CD4-positive, alpha-beta T cell treated with Interleukin-6 for 4 hours (primary cell): ENCODE data around the gene CPB1.

Experiments
- DNase-seq: peaks from one replicate; pipeline ENCODE4 v3.0.0-alpha.2; 2020; ENCODE audit warnings: mixed read lengths

CPB1 gene

DNA sequence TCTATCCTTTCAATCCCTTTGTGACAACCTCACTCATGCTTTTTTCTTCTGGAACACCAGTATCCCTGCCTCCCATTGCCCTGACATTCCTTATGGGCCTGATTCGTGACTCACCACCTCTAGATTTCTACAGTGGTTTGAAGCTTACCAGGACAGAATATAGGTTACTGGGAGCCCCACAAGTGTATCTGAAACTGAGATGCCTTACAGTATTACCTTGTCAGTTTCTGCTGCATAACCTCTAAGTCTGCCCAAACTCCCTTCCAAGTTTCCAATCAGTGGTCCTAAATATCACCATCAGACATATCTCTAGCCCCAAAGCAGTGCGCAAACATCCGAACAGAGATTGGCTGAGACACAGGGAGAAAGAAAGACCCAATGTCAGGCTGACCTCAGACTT lies 5.6 kb downstream of the CPB1 start:
- DNase-seq, result no peak

DNA sequence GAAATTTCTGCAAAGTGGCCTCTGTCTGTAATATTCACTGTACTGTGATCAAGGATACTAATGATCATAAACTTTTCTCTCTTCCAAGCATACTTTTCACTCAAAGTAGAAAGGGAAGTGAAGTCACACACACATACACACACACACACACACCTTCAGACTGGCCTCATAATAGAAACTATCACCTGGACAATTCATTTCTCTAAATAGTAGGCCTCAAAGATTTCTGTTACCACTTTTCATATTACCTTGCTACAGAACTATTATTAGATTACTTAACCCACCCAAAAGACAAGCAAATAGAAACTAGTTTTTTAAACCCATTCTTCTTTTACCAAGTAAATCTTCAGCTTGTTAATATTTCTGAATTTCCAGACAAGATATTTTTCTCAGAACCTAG lies 12.2 kb downstream of the CPB1 start:
- no peak for DNase-seq

DNA sequence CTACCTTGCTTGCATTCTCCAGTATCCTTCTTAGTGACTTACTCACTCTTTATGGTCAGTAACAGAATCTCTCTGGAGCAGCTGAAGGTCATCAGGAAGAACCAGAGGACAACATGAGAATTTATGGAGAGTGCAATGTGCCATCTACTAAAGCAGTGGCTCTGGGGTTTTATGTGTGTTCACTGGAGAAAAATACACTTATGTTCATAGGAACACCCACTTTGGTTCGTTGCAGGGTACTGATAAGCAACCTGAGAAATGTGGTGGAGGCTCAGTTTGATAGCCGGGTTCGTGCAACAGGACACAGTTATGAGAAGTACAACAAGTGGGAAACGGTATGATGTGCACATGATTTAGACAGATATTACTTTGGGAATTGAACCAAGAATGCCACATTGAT lies 12.8 kb downstream of the CPB1 start:
- DNase-seq, result no peak

DNA sequence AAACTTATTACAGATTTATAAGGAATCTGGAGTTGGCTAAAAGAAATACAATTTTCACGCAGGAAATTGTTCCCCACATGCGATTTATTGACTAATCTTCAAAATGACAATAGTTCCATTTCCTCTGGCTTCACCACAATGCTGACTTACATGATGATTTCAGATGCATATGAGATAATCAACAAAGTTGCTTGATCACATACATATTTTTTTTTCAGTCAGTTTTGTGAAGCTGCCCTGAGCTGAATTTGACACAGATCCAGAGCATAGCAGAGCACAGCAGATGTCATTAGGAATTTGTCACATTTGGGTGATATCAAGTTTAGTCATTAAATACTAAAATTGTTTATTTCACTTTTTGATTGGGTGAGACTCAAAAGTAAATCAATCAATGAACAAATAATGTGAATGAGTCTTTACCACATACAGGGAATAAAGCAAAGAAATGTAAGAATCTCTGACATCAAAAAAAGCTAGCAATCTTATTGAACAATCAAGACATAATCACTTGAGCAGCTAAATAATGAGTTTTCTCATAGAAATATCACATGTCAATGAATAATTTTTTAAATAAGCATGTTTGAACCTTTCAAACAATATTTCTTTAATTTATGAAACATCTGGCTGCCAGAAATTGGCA lies 18.3 kb downstream of the CPB1 start:
- no peak for DNase-seq

DNA sequence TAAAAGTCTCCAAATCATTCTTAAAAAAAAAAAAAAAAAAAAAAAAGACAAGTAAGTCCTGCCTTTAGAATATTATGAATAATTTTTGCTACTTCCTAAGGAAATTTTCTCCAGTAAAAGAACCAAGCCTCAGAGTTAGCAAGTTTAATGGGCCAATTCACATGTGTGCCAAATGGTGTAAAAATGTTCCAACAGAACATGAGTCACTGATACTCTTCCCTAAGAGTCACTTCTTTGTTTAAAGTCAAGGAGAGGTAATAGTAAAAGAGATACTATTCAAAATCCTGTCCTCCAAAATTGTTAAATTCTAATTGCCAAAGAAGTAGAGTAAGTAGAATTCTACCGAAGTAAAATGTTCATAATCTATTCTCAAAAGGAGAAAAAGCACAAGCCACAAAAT lies 19.7 kb downstream of the CPB1 start:
- DNase-seq, result no peak

DNA sequence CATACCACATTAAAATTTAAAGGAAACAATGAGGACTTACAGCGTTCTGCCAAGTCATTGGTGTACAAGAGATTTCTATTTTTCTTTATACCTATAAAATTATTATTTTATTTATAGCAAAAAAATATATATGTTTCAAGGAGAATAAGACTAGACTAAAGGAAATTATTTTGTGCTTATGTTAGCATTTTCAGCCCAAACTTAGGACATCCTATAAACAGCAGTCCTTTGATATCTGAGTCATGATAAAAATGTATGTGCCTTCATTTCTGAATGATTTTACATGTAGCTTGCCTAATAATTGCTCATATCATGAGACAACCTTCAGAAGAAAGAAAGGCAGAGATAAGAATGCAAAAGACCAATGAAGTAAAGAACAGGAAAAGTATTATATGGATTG lies 20.8 kb downstream of the CPB1 start:
- DNase-seq, result no peak

DNA sequence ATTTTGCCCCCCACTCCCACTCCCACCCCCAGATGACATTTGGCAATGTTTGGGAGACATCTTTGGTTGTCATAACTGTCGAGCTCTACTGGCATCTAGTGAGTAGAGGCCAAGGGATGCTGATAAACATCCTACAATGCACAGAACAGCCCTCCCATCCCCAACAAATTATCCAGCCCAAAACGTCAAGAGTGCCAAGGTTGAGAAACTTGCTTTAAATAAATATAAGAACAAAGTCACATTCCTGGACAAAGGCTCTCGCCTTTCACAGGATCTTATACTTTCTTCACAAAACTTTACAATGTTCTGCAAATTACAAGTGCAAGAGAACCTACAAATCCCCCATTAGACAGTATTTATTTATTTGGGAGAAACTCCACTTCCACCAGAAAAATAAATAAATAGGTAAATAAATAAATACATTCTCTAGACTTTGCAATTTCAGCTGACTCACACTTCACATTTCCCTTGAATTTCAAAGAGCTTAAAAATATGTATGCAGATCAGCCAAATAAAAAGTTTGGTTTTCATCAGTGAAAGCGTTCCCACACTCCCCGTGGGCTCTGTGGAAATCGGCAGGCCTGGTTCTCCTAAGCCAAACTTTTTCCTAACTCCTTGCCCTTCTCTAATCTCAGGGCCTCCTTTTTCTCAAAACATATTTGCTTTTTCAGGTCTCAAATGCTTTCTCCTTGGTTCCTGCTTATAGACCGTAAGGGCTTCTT lies 24.8 kb downstream of the CPB1 start:
- DNase-seq, result no peak

DNA sequence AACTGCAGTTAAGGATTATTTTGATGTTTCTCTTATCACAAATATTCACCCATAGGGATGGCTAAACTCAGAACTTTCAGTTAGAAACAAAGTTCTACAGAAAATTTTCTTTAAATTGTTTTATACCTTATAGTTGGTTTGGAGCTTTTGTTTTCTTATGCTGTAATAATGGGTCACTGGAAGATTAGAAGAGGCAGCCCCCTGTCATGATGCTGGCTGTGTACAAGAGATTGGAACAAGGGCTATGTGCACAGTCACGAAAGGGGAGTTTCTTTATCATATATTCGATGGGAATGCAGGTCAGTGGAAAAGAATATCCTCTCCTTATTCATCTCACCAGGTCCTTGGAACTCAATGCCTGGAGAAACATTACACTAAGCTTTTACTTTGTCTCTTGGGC lies 25.5 kb downstream of the CPB1 start:
- DNase-seq, result no peak

DNA sequence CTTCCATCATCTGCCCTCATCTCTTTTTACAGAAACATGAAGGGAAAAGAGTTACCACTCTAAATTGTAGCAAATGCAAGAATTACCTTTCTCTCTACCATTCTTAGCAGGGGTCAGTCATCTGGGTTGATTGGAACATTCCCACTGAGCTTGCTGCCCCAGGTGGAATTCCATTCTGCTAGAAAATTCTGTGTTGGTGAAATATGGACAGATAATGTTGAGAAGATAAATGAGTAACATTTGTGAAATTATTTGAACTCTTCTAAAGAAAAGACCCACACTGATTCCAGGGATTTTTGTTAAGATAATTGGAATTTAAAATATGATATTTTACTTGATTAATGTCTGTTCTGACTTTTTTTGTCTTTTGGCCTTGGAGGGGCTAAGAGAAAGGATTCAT lies 26.4 kb downstream of the CPB1 start:
- DNase-seq, result no peak

DNA sequence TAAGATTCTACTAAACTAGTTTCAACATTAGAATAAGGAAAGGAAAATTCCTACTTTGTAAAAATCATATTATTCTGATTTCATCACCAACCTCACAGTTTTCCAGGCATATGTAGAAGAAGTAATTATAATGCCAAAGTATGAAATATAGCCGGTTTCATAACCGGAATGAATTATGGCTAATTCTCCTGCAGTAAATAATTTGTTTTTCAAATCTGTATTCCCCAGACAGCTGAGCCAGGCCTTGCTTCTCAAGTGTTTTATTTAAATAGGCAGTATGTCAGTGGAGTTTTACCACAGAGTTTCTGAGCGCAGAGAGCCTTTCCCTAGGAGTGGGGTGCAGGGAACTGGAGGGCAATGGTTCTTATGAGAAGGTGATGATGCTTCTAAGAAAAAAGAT lies 28.8 kb downstream of the CPB1 start:
- DNase-seq, result no peak

DNA sequence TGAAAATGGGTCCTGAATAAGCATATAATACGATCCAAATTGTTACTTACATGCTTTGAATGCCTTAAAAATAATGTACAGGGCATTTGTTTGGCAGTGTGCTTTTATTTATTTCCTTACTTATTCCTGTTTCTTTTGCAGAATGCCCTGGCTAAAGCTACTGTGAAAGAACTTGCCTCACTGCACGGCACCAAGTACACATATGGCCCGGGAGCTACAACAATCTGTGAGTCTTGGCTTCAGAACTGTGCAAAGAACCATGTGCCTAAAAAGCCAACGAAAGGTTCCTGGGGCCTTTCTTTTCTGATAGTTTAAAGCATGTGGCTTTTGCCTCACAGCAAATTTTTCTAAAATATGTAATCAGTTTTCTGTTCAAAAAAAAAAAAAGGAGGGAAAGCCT lies 29.7 kb downstream of the CPB1 start:
- no peak for DNase-seq

DNA sequence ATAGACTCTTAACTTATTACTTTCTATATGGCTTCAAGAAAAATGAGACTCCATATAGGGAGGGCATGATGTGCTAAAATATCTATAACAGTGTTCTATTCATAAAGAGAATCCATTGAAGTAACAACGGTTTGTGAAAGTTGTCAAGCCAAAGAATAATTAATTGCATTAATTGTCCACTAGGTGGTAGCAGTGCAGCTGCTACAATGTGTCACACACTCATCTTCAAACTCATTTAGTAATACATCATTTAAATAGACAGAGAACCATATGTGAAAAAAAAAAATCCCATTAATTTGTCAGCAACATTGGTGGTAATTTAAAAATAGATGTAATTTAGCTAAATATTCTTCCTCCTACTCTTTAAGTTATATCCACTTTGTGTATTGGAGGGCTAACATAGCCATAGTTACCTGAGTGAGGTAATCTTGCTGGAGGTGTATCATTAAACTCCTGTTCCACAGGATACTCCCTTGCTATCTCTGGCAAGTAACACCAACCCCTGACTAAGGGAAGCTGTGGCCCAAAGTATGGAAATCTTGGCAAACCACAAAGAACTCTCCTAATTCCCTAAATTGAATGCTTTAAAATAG lies 33.8 kb downstream of the CPB1 start:
- no peak for DNase-seq

DNA sequence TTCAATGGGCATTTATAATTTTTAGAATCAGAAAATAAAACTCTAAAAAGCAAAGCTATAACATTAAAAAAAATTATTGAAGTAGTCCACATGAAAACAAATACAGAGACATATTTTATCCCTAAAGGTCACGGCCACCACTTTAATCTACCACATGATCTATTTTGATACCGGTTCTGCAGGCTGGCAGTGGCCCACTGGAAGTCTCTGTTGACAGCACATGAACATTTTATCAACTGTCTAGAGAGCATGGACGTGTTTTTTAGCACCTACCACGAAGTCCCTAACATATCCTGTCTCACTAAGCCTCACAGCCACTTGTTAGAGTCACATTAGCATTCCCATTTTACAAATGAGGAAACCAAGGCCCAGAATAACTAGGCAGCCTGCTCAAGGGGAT lies 35.7 kb downstream of the CPB1 start:
- no peak for DNase-seq

DNA sequence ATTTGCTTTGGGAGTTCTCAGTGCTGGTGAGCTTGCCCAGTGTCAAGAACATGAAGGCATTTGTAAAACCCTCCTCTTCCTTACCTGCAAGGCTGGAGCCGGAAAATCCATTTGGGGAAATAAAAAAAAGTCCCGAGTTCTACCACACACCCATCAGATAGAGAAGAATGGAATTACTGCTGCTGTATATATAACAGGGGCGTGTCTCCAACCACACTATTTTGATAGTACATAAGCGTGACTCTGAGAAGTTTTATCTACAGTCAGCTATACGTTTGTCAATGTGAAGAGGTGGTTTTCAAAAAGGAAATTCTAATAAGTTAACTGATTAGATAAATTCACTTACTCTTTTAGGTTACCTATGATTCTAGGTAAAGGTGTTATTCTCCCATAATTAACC lies 36.2 kb downstream of the CPB1 start:
- DNase-seq, result no peak

DNA sequence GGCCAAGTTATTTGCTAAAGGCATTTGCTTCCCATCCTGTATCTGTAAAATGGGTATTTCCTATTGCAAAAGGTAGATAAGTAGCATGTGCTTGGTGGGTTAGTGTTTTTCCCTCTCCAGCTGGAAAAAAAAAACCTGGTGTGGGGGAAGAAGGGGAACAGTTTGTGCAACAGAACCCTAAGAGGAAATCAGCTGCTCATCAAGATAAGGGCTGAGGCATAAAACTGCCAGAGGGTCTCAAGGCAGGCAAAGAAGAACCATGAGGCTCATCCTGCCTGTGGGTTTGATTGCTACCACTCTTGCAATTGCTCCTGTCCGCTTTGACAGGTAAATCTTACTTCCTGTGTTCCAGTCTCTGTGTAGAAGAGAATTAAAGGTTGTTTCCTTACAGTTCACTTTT lies 37.4 kb downstream of the CPB1 start, which contains the start of gene CPA3:
TSS of gene CPA3 (plus strand) at position 248 of the 400 bp plus-strand sequence. CDS start at position 260, 12 bp downstream.
- DNase-seq, result no peak

DNA sequence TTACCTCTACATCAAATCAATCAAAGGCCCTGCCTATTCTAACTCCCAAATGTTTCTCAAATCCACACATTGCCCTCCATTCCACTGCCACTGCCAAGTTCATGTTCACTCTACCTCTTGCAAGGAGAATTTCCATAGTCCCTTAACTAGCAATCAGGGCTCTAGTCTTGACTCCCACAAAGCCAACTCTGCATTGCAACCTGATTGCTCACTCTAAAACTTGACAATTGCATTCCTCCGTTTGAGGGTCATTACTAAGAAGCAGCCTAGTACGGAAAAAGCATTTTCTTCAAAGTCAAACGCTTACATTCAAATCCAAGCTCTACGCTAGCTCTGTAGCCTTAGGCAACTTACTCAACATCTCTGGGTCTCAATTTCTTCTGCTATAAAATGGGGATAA lies 38.6 kb downstream of the CPB1 start:
- no peak for DNase-seq

DNA sequence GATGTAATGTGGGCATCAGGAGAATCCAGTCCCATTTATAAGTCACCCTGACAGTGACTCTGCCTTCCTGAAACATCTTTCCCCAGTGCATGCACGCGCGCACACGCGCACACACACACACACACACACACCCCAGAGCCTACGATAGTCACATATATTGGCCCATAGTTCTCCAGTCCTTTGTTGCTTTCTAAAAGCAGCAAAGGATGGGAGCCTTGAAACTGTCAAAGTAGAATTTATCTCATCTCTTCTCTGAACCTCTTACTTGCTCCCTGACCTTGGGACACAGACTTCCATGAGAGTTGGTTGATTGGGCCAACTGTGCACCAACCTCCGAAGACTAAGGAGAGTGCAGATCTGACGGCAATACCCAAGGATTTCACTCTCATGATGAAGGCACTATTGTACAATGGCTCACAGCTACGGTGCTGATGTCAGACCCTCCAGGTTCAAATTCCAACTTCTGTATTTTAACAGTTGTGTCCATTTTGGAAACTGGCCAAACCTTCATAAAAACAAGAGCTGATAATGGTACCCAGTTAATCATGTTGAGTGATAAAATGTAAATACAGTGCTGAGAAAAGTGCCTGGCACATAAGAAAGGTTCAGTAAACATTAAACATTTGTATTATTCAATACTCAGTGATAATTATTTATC lies 45.8 kb downstream of the CPB1 start:
- no peak for DNase-seq

DNA sequence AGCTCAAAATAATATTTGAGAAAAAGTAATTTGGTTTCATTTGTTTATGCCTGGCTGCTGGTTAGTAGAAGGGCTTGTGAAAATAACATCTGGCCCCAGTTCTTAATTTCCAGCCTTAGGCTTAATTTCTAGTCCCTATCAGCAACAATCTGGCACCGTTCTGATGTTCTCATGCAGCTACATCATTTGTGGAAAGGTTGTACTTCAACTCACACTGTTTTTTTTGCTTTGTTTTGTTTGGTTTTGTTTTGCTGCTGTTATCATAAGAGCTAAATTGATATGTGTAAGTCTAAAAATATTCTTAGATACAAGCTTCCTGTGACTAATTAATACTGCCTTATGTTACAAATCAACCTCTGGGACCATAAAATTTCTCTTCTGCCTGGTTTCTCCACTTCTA lies 46.4 kb downstream of the CPB1 start:
- DNase-seq, result no peak

DNA sequence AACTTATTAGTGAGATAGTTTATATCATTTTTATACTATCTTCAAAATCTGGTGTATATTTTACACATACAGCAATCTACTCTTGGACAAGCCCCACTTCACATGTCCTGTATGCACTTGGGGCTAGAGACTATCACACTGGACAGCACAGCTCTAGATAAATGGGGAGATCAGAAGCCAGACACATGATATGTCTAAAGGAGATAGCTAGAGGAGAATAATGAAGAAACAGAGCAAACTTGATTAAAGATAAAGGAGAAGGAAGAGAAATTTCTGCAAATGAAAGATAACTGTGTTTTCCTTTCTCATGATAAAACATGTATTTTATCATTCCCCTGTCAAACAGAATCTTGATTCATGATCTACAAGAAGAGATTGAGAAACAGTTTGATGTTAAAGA lies 50.5 kb downstream of the CPB1 start:
- no peak for DNase-seq

DNA sequence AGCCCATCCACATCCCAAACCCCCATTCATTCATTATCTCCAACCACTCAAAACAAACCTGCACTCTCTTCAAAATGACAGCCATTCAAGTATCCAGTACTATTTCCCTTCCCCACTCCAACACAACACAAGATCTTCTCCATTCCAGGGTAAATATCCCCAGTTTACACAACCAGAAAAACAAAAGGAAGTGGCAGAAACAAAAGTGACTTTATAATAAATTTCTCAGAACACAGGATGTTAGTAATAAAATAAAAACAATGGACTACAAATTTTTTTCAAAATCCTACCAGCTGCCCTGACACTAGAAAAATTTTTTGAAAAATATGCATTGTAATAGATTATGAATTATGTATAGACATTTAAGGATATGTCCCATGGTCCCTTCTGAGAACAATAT lies 51.6 kb downstream of the CPB1 start:
- DNase-seq, result no peak

DNA sequence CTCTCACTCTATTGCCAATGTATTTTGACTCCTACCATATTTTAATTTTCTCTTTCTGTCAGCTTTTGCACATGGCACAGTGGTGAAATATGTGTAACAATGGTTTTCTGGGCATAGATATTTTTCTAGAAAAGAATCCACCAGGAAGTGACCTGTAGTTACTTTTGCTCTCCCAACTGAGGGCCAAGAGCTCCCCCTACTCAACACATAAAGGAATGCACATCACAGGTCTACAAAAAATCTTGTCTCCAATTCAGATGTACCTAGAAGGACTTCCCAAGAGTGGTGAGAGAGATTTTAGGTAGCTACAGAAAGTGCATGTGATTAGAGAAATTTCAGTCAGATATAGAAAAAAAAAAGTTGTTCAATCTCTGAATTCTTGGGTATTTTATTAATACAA lies 53.1 kb downstream of the CPB1 start:
- DNase-seq, result no peak

DNA sequence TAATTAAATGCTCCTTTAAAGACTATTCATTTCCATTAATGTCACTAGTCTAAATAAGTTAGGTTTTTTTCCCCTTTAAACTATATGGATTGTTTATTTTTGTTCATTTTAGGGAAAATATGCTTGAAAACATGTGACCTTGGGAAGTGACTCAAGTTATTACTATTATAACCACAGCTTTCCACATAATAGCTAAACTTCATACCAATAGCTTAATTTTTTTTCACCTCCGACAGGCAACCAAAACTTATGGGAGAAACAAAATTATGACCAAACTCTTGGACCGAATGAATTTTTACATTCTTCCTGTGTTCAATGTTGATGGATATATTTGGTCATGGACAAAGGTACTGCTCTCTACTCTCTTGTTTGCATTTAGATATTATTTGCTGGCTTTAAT lies 53.7 kb downstream of the CPB1 start:
- DNase-seq, result no peak

DNA sequence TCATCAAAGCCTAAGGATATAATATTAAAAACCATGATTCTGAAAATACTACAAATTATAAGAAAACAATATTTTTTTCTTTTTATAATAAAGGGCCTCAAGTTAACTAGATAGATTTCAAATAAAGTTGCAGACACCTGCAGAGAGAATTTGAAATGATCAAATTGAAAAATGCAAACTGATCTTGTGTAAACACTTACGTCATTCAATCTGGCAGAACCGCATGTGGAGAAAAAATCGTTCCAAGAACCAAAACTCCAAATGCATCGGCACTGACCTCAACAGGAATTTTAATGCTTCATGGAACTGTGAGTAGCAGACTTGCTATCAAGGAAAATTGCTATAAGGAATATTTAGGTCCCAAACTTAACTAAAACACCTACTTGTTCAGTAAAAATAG lies 54.7 kb downstream of the CPB1 start:
- DNase-seq, result no peak

DNA sequence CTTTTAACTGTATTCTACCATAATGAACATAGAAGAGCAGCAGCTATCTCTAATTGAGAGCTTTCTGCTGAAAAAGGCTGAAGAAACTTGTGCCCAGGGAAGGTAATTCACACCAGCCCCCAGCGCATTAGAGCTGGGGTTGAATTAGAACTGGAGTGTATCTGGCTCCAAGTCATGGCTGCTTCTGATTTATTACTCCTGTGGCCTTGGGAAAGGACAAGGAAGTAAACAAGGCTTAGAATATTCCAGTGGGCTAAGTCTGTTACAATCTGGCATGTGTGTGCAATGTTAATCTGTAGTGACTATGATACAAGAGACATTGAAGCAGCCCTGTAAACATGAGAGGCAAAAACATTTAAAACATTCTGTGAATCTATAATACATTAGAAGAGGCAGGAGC lies 55.6 kb downstream of the CPB1 start:
- no peak for DNase-seq
